K562 (cell line): Measurements from ENCODE around the gene TOX2. TPM values are rescaled to one million over a fixed set of nuclear protein-coding genes. Genes with fewer than 3 reads are reported as not detected.

Source experiments
- ATAC-seq: fragments of 200-7000 bp; cut with Tn5 transposase; 3 replicates; pipeline ENCODE4 v1.9.1; 2020; ENCODE audit warnings: moderate library complexity
- BruUV-seq: library from RNA; stranded (reverse); fragments of 400-500 nt; replicated peaks from 2 replicates; lab custom pipeline; 2021; lab: Mats Ljungman, UMichigan
- CTCF ChIA-PET: fragments of 300-600 bp; formaldehyde crosslinking; extraction: SDS; loops from one replicate; lab custom pipeline; 2021; ENCODE audit warnings: low intra/inter-chr PET ratio; lab: Yijun Ruan, JAX
- POLR2A ChIA-PET: fragments of 300-600, 350-650 bp; sonication (Branson Sonifier 250); formaldehyde crosslinking; extraction: SDS; loops from one replicate; lab custom pipeline; 2021; ENCODE audit warnings: antibody characterized with exemption, inconsistent platforms; lab: Yijun Ruan, JAX
- DNase-seq, 4 experiments: peaks; one replicate each; pipeline versions ENCODE4 v3.0.0 to v3.0.0-alpha.2; 2011 to 2018; ENCODE audit warnings: low spot score in 3 of 4, mixed read lengths in 3 of 4; ENCODE audit errors: extremely low read depth in 1 of 4
- FAIRE-seq: peaks from 2 replicates; lab custom pipeline; 2011; peaks lifted over from hg19 to GRCh38; lab: Jason Lieb, UNC
- H2AFZ ChIP-seq: 2 replicates; pipeline ENCODE4 v1.6.0; 2011; ENCODE audit warnings: low read depth, low read length, control low read depth, inconsistent platforms
- H3K27ac ChIP-seq: fragments of 200-600 bp; 3 replicates; pipeline ENCODE4 v1.8.0; 2011; ENCODE audit warnings: low read depth, mild to moderate bottlenecking, control low read depth, inconsistent platforms, low read length, moderate library complexity, mixed read lengths; ENCODE audit errors: extremely low read depth
- H3K27me3 ChIP-seq, 2 experiments: fragments of 300-600 bp in 1 of 2; 2 replicates in 1 of 2; 3 replicates in 1 of 2; pipeline versions ENCODE4 v1.6.0 to v1.8.0; 2011; ENCODE audit warnings: inconsistent platforms in 2 of 2, low read length in 2 of 2, mild to moderate bottlenecking in 1 of 2, mixed read lengths in 1 of 2, moderate library complexity in 1 of 2; ENCODE audit not compliant: control insufficient read depth in 2 of 2, insufficient read depth in 2 of 2
- H3K36me3 ChIP-seq: fragments of 300-600 bp; 3 replicates; pipeline ENCODE4 v1.8.0; 2011; ENCODE audit warnings: mild to moderate bottlenecking, low read length, inconsistent platforms; ENCODE audit not compliant: control insufficient read depth, insufficient read depth
- H3K4me1 ChIP-seq, 2 experiments: fragments of 200-600 bp in 1 of 2; replicated peaks in 1 of 2; 2 replicates in 1 of 2; 3 replicates in 1 of 2; pipeline versions ENCODE4 v1.5.1 to v1.8.0; 2011; ENCODE audit warnings: inconsistent platforms in 2 of 2, low read length in 2 of 2, mild to moderate bottlenecking in 1 of 2, mixed read lengths in 1 of 2, moderate library complexity in 1 of 2; ENCODE audit not compliant: control insufficient read depth in 2 of 2, insufficient read depth in 2 of 2
- H3K4me2 ChIP-seq: 2 replicates; pipeline ENCODE4 v1.6.1; 2011; ENCODE audit warnings: low read length, control low read depth, inconsistent platforms, mixed read lengths; ENCODE audit not compliant: insufficient read depth
- H3K4me3 ChIP-seq: fragments of 200-600 bp; sonication (generic), shearing (Covaris generic); 2 replicates; pipeline ENCODE4 v1.5.1; 2016; ENCODE audit warnings: control low read depth, inconsistent platforms
- H3K79me2 ChIP-seq: fragments of 200-600 bp; 3 replicates; pipeline ENCODE4 v1.8.0; 2011; ENCODE audit warnings: low read length, inconsistent platforms; ENCODE audit not compliant: control insufficient read depth, insufficient read depth
- H3K9ac ChIP-seq, 2 experiments: 2 replicates each; pipeline versions ENCODE4 v1.6.0 to v1.6.1; 2011; ENCODE audit warnings: low read depth in 2 of 2, low read length in 2 of 2, control low read depth in 1 of 2, inconsistent platforms in 1 of 2, mild to moderate bottlenecking in 1 of 2, mixed read lengths in 1 of 2; ENCODE audit not compliant: insufficient read depth in 1 of 2
- H3K9me1 ChIP-seq: one replicate; pipeline ENCODE4 v1.6.0; 2011; ENCODE audit warnings: inconsistent platforms, mild to moderate bottlenecking, low read length, moderate library complexity; ENCODE audit not compliant: control insufficient read depth, insufficient read depth
- H3K9me3 ChIP-seq: replicated peaks from 2 replicates; pipeline ENCODE4 v1.5.1; 2011; ENCODE audit warnings: low read depth, low read length, inconsistent platforms; ENCODE audit not compliant: control insufficient read depth, insufficient read depth
- H4K20me1 ChIP-seq: replicated peaks from 2 replicates; pipeline ENCODE4 v1.6.1; 2011; ENCODE audit warnings: low read length, inconsistent platforms, mixed read lengths; ENCODE audit not compliant: control insufficient read depth, insufficient read depth
- ARID1B ChIP-seq: fragments of 450-650 bp; IDR thresholded peaks from 2 replicates; pipeline ENCODE4 v1.6.1; 2016; ENCODE audit warnings: antibody characterized with exemption, mild to moderate bottlenecking, inconsistent platforms
- DDX20 ChIP-seq: fragments of 450-650 bp; IDR thresholded peaks from 2 replicates; pipeline ENCODE4 v1.6.1; 2016; ENCODE audit warnings: missing genetic modification characterization, low read depth, mild to moderate bottlenecking, missing compliant biosample characterization, moderate library complexity
- FUS ChIP-seq: fragments of 200-400 bp; formaldehyde crosslinking; optimal IDR thresholded peaks from 2 replicates; pipeline ENCODE3; 2017; ENCODE audit warnings: low read depth, low read length
- HNRNPL ChIP-seq: fragments of 200-400 bp; formaldehyde crosslinking; IDR thresholded peaks from 2 replicates; pipeline ENCODE4 v1.6.1; 2017; ENCODE audit warnings: low read depth, mild to moderate bottlenecking, low read length
- KDM1A ChIP-seq, 2 experiments: fragments of 450-650 bp; IDR thresholded peaks; 2 replicates each; pipeline ENCODE4 v1.6.1; 2016; ENCODE audit warnings: mild to moderate bottlenecking in 2 of 2
- MAFG ChIP-seq: fragments of 450-650 bp; conservative IDR thresholded peaks from 2 replicates; pipeline ENCODE4 v1.6.1; 2016; ENCODE audit warnings: missing genetic modification characterization, missing compliant biosample characterization
- RBM34 ChIP-seq: fragments of 200-400 bp; formaldehyde crosslinking; IDR thresholded peaks from 2 replicates; pipeline ENCODE4 v1.6.1; 2018; ENCODE audit warnings: low read length, borderline replicate concordance; ENCODE audit not compliant: insufficient read depth
- TOE1 ChIP-seq, 2 experiments: fragments of 450-650 bp in 1 of 2; sonication (generic) in 1 of 2; formaldehyde crosslinking in 1 of 2; IDR thresholded peaks; 2 replicates each; pipeline versions ENCODE4 v1.7.1 to v1.8.0; 2016 to 2022; ENCODE audit warnings: borderline replicate concordance in 2 of 2, mild to moderate bottlenecking in 2 of 2, antibody characterized with exemption in 1 of 2, inconsistent platforms in 1 of 2, low read depth in 1 of 2, missing genetic modification reagents in 1 of 2, moderate library complexity in 1 of 2
- ZKSCAN3 ChIP-seq: fragments of 250-450 bp; sonication (Bioruptor Pico); IDR thresholded peaks from 2 replicates; pipeline ENCODE4 v1.4.0; 2020
- ZNF121 ChIP-seq: sonication (generic); formaldehyde crosslinking; conservative IDR thresholded peaks from 2 replicates; pipeline ENCODE4 v1.8.0; 2022; ENCODE audit warnings: missing genetic modification reagents
- ZNF512 ChIP-seq: IDR thresholded peaks from 2 replicates; pipeline ENCODE4 v1.6.1; 2016; ENCODE audit warnings: missing genetic modification characterization, missing compliant biosample characterization
- ZNF518B ChIP-seq: fragments of 250-450 bp; sonication (Bioruptor Pico); IDR thresholded peaks from 2 replicates; pipeline ENCODE4 v1.5.0; 2021; ENCODE audit warnings: mild to moderate bottlenecking, moderate library complexity
- WGBS: fragments of 100-300 bp; shearing (Covaris generic); methylation state at CpG from one replicate; pipeline ENCODE4 v1.1.6; 2016; ENCODE audit warnings: low coverage, mixed read lengths; ENCODE audit not compliant: insufficient coverage; ENCODE audit errors: missing lambda C conversion rate; 5-methylcytosine and 5-hydroxymethylcytosine counted together
- in situ Hi-C: fragments of 300-500 bp; cut with MboI; formaldehyde crosslinking; loops from 4 replicates; pipeline ENCODE4 v1.15.0; 2018; ENCODE audit warnings: inconsistent platforms, mixed read lengths
- intact Hi-C: fragments of 100-400 bp; cut with micrococcal nuclease; formaldehyde crosslinking; loops from 2 replicates; pipeline ENCODE4 v1.14.2; 2022
- polyA plus RNA-seq, 8 experiments: library from polyadenylated mRNA; depleted of rRNA in 4 of 8; stranded (reverse) in 5 of 8; unstranded in 3 of 8; fragments of >200 nt; fragmentation: Nextera tagmentation in 2 of 8; fragmentation: Illumina TruSeq in 1 of 8; extraction: Ambion mirVana in 2 of 8; extraction: Trizol in 1 of 8; gene quantifications; 2 replicates each; pipeline versions ENCODE4 v1.2.1 to v1.2.3, GENCODE V29; 2011 to 2014; ENCODE audit warnings: inconsistent platforms in 1 of 8, missing spikeins in 1 of 8
- total RNA-seq, 7 experiments: library from RNA; depleted of rRNA in 6 of 7; stranded (reverse); fragments of >200 nt in 6 of 7; fragmentation: Illumina TruSeq in 2 of 7; extraction: Trizol in 2 of 7; gene quantifications; 2 replicates each; pipeline versions ENCODE4 v1.2.1 to v1.2.3, GENCODE V29; 2011 to 2021; ENCODE audit warnings: low replicate concordance in 1 of 7
- TF ChIP-seq, protein P1 (sequence below): sonication (generic); formaldehyde crosslinking; IDR thresholded peaks from 2 replicates; pipeline ENCODE4 v1.8.1; 2023; ENCODE audit warnings: mild to moderate bottlenecking, missing genetic modification reagents, moderate library complexity

TOX2 gene
- total and polyA plus RNA-seq, 9 of the 15 experiments (the other 6 are each of a cell fraction or from before 2014, with no cell fraction given): not detected

DNA sequence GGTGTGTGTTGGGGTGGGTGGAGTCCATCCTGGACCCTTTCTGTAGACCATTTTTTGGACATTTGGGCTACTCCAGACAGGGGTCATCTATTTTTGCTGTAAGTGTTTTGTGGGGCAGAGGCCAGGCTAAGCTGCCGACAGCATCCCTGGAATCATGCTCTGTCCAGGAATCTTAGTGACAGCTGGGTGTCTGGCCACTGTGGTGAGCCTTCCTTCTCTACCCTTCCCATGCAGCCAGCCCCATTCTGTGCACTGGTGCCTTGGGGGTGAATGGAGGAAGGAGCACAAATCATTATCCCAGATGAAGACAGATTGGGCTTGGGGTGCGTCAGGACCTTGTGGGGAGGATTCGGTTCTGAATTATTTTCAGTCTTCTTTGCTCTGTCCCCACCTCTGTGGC lies 20.2 kb downstream of the TOX2 start:
- no peaks in the 10 kb centered on the region; a peak in 1 of 5 replicates for H3K4me1 ChIP-seq
- FAIRE-seq: no peak
- intact Hi-C loops (no loop called here), in situ Hi-C loops (no loop called here)
- peaks cover 0 to 34% of the 10 kb centered on the region in 2 experiments; a peak in 2 of 5 replicates for H3K27me3 ChIP-seq
- no peak overlapping the region for H3K27ac ChIP-seq
- no peaks in the 10 kb centered on the region for H3K79me2 ChIP-seq
- TF ChIP-seq HNRNPL (no peak), ARID1B (no peak), DDX20 (tag) (no peak), KDM1A (IDR thresholded peaks at IDR 0.05) (no peak), ZNF121 (CRISPR knock-in tag) (no peak), MAFG (tag) (no peak), ZNF518B (CRISPR knock-in tag) (no peak), RBM34 (no peak), FUS (no peak), TOE1 (IDR thresholded peaks at IDR 0.05; ENCODE audit: borderline replicate concordance) (no peak), TOE1 (CRISPR knock-in tag; IDR thresholded peaks at IDR 0.05; ENCODE audit: borderline replicate concordance, low read depth) (no peak), ZNF512 (tag) (no peak), ZKSCAN3 (CRISPR knock-in tag) (no peak)
- TF ChIP-seq, protein P1, sequence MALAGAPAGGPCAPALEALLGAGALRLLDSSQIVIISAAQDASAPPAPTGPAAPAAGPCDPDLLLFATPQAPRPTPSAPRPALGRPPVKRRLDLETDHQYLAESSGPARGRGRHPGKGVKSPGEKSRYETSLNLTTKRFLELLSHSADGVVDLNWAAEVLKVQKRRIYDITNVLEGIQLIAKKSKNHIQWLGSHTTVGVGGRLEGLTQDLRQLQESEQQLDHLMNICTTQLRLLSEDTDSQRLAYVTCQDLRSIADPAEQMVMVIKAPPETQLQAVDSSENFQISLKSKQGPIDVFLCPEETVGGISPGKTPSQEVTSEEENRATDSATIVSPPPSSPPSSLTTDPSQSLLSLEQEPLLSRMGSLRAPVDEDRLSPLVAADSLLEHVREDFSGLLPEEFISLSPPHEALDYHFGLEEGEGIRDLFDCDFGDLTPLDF (CRISPR knock-in tag): no peak
- POLR2A ChIA-PET: interaction anchor here (0.6 kb wide), 2 partner anchors 187 to 469 kb away, joined by 3 read pairs; no protein-coding TSS in a partner anchor
- DNase-seq: no peak
- H4K20me1 ChIP-seq: no peaks in the 10 kb centered on the region
- no TSS peak for BruUV-seq
- no peaks in the 10 kb centered on the region for H3K9me3 ChIP-seq
- CTCF ChIA-PET: no interaction called here
- ATAC-seq: no peak
- no peak overlapping the region for H2AFZ ChIP-seq
- no peaks in the 10 kb centered on the region for H3K36me3 ChIP-seq
- H3K9ac ChIP-seq: no peak overlapping the region
- no peaks in the 10 kb centered on the region for H3K9me1 ChIP-seq
- H3K4me2 ChIP-seq: no peak overlapping the region
- H3K4me3 ChIP-seq: no peak overlapping the region
- WGBS: 0% methylated on average over 3 of the region's 3 CpGs
